ENCODE results near the gene GNA12. TPM values are rescaled to one million over a fixed set of nuclear protein-coding genes. Genes with fewer than 3 reads are reported as not detected.
A peak's percentile ranks its signal among the peaks of the same experiment; 100 is the strongest.

GNA12 gene
- total RNA-seq, 1 donor from 2014 or later, result 43.0 TPM

GRCh38 chr7:2707481-2707880 lies 136.6 kb downstream of the GNA12 start:
- H3K4me3 ChIP-seq, result no peak overlapping the region
- no peak for DNase-seq
- H3K9me3 ChIP-seq (replicated peaks), result no peaks in the 10 kb centered on the region
- peaks cover 17% of the 10 kb centered on the region for H3K4me1 ChIP-seq
- no peaks in the 10 kb centered on the region for H3K27me3 ChIP-seq (ENCODE audit: low read depth)
- intact Hi-C loops (cut with micrococcal nuclease), result no loop called here
- H3K36me3 ChIP-seq, result no peaks in the 10 kb centered on the region
- TF ChIP-seq CTCF (IDR thresholded peaks at IDR 0.05; ENCODE audit: borderline replicate concordance), result no peak
- no peak overlapping the region for H3K27ac ChIP-seq (replicated peaks)

GRCh38 chr7:2706685-2707126 lies 137.4 kb downstream of the GNA12 start:
- Histone ChIP-seq H3K4me1 (peaks cover 11% of the 10 kb centered on the region), H3K27ac (replicated peaks) (no peak overlapping the region), H3K9me3 (replicated peaks) (no peaks in the 10 kb centered on the region), H3K27me3 (ENCODE audit: low read depth) (no peaks in the 10 kb centered on the region), H3K4me3 (no peak overlapping the region), H3K36me3 (no peaks in the 10 kb centered on the region)
- intact Hi-C loops (cut with micrococcal nuclease), result no loop called here
- DNase-seq, result no peak
- no peak for TF ChIP-seq CTCF (IDR thresholded peaks at IDR 0.05; ENCODE audit: borderline replicate concordance)

- intact Hi-C loops (cut with micrococcal nuclease), result no loop called here
- H3K4me3 ChIP-seq, result no peak overlapping the region
- H3K36me3 ChIP-seq, result no peaks in the 10 kb centered on the region
- TF ChIP-seq CTCF (IDR thresholded peaks at IDR 0.05; ENCODE audit: borderline replicate concordance), result no peak
- no peak overlapping the region for H3K27ac ChIP-seq (replicated peaks)
- H3K9me3 ChIP-seq (replicated peaks), result no peaks in the 10 kb centered on the region
- DNase-seq, result no peak
- peaks cover 11% of the 10 kb centered on the region for H3K4me1 ChIP-seq
- H3K27me3 ChIP-seq (ENCODE audit: low read depth), result peaks cover 4% of the 10 kb centered on the region
These were observed 138.6 kb downstream of the GNA12 start for GRCh38 chr7:2705371-2706096.

- Histone ChIP-seq H3K9me3 (replicated peaks) (no peaks in the 10 kb centered on the region), H3K27me3 (ENCODE audit: low read depth) (peaks cover 25% of the 10 kb centered on the region), H3K4me3 (no peak overlapping the region), H3K4me1 (no peaks in the 10 kb centered on the region), H3K27ac (replicated peaks) (no peak overlapping the region), H3K36me3 (no peaks in the 10 kb centered on the region)
- TF ChIP-seq CTCF (IDR thresholded peaks at IDR 0.05; ENCODE audit: borderline replicate concordance), result no peak
- intact Hi-C loops (cut with micrococcal nuclease), result no loop called here
- no peak for DNase-seq
These were observed 141.5 kb downstream of the GNA12 start for GRCh38 chr7:2702594-2702957.

GRCh38 chr7:2701832-2702593 lies 142.1 kb downstream of the GNA12 start:
- no peaks in the 10 kb centered on the region for H3K36me3 ChIP-seq
- no peak for TF ChIP-seq CTCF (IDR thresholded peaks at IDR 0.05; ENCODE audit: borderline replicate concordance)
- no peak overlapping the region for H3K27ac ChIP-seq (replicated peaks)
- H3K9me3 ChIP-seq (replicated peaks), result no peaks in the 10 kb centered on the region
- intact Hi-C loops (cut with micrococcal nuclease), result no loop called here
- peaks cover 25% of the 10 kb centered on the region for H3K27me3 ChIP-seq (ENCODE audit: low read depth)
- peak; percentile 39 for DNase-seq
- H3K4me1 ChIP-seq, result no peaks in the 10 kb centered on the region
- H3K4me3 ChIP-seq, result no peak overlapping the region
